ENCODE measurements around the gene TMEM72.

GRCh38 chr10:44897049-44897448, 14.1 kb upstream of the TMEM72 start:
- TF ChIP-seq POLR2AphosphoS5 (IDR thresholded peaks at IDR 0.05; ENCODE audit: borderline replicate concordance, low read depth, low read length) = no peak
- TF ChIP-seq EZH2 (IDR thresholded peaks at IDR 0.05) = no peak
